D721Med (cell line): ENCODE measurements around the gene PLEKHG1.

ENCODE experiments used
- DNase-seq: peaks from one replicate; pipeline ENCODE4 v3.0.0; 2011; ENCODE audit warnings: low spot score; ENCODE audit not compliant: insufficient read length
- FAIRE-seq: peaks from 2 replicates; lab custom pipeline; 2011; peaks lifted over from hg19 to GRCh38; lab: Jason Lieb, UNC
- CTCF ChIP-seq: IDR thresholded peaks from 2 replicates; pipeline ENCODE4 v1.5.1; 2012; ENCODE audit warnings: mild to moderate bottlenecking, control low read depth; ENCODE audit not compliant: insufficient read depth; ENCODE audit errors: missing control alignments

The PLEKHG1 gene

DNA sequence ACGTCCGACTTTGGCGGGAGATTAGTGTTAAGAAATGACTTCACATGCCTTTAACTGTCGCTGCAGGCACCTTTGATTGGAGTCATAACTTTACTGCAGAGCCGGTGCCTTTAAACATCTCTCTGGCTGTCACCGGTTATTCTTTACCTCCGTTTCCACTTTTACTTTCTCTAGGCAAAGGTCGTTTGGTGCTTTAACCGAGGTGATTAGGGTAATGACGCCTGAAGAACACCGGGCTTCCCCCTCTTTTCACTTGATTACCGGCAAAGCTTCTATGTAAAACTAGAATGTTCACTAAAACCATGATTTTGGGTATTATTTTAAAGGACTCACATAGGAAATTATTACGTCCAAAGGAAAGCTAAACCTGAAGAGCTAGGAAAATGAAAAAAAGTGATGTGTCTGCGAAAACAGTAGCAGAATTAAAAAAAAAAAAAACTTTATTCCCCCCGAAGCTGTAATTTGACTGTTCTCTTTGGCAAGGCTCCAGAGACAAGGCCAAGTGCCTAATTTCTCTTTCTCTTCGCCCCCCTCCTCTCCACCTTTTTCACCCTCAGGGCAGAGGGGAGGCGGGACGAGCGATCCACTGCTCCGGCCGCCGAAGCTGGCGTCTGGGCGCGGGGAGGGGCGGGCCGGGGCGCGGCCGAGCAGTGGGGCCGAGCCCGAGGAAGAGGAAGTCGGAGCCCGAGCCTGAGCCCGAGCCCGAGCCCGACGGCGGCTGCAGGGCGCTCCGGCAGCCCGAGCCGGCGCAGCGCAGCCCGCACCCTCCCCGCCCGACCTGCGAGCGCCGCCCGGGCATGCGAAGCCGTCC lies at the start of gene PLEKHG1:
Gene PLEKHG1 (plus strand): TSS at position 687 of the 811 bp plus-strand sequence. CDS start 133,797 bp downstream, outside the sequence.
- FAIRE-seq = no peak
- no peak for DNase-seq
- no peak for TF ChIP-seq CTCF

DNA sequence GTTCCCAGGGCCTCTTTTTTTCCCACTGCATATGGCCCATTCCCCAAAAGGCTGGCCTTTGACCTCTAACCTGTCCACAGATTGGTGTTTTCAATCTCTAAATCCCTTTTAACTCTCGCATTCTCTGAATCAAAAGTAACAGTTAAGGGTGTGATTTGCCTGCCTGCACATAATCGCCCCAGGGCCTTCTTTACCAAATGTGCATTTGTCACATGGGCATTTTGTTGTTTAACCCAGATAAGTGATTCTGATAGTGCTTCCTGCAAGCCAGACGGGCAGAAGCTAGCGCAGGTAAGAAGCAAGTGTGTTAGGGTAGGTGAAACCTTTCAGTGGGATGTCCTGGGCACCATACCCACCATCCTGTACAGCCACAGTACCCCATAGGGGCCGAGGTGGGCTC lies 49.4 kb upstream of the PLEKHG1 start:
- DNase-seq (no peak), FAIRE-seq (no peak)
- no peak for TF ChIP-seq CTCF

DNA sequence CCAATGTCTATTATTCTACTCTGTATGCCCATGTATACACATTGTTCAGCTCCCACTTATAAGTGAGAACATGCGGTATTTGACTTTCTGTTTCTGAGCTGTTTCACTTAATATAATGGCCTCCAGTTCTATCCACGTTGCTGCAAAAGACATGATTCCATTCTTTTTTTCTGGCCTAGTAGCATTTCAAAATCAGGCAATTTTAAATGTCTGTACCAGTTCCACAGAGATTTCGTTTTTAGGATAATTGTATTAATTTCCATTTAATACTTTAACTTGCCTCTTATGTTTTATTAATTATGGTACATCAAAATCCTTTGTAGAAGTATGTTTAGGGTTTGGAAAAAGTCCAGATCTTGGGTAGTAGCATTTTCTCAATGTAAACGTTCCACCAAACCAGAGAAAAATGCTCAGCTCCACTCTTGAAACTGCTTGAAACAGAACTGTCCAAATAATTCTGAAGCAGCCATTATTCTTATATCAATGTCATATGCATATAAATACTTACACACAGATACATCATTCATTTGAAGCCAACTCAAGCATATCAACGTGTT lies 42.6 kb upstream of the PLEKHG1 start:
- no peak for FAIRE-seq
- no peak for DNase-seq
- no peak for TF ChIP-seq CTCF

- DNase-seq (no peak), FAIRE-seq (no peak)
- TF ChIP-seq CTCF = no peak
Measured at GRCh38 chr6:150560004-150560883, 39.4 kb upstream of the PLEKHG1 start.

- DNase-seq = no peak
- no peak for FAIRE-seq
- no peak for TF ChIP-seq CTCF
Measured at GRCh38 chr6:150560884-150561219, 38.8 kb upstream of the PLEKHG1 start.

GRCh38 chr6:150565945-150566344 lies 33.7 kb upstream of the PLEKHG1 start:
- no peak for TF ChIP-seq CTCF
- no peak for DNase-seq
- no peak for FAIRE-seq

- no peak for FAIRE-seq
Measured at GRCh38 chr6:150566486-150566885, 33.2 kb upstream of the PLEKHG1 start.

More at GRCh38 chr6:150566486-150566885, 33.2 kb upstream of the PLEKHG1 start:
- no peak for TF ChIP-seq CTCF
- no peak for DNase-seq
